Adrenal gland (tissue), 5 donors: ENCODE measurements around the gene SHC1.

Experiments
- POLR2A ChIP-seq, 2 donors: fragments of 450-650 bp; IDR thresholded peaks; one replicate each; pipeline ENCODE4 v1.6.1; 2017; ENCODE audit warnings: antibody characterized with exemption in 2 of 2, mild to moderate bottlenecking in 2 of 2, moderate library complexity in 1 of 2
- TF ChIP-seq, protein P1 (sequence below), 6 experiments: fragments of 450-650 bp in 4 of 6; fragments of 200-600 bp in 2 of 6; sonication (generic) in 1 of 6; IDR thresholded peaks; 1 replicate in 5 of 6; 2 replicates in 1 of 6; pipeline versions ENCODE4 v1.5.1 to v1.8.0; 2016 to 2021; ENCODE audit warnings: antibody characterized with exemption in 6 of 6, mild to moderate bottlenecking in 2 of 6, moderate library complexity in 1 of 6
- donor health status: DM: no; HTN: no; CAD: no.

DNA sequence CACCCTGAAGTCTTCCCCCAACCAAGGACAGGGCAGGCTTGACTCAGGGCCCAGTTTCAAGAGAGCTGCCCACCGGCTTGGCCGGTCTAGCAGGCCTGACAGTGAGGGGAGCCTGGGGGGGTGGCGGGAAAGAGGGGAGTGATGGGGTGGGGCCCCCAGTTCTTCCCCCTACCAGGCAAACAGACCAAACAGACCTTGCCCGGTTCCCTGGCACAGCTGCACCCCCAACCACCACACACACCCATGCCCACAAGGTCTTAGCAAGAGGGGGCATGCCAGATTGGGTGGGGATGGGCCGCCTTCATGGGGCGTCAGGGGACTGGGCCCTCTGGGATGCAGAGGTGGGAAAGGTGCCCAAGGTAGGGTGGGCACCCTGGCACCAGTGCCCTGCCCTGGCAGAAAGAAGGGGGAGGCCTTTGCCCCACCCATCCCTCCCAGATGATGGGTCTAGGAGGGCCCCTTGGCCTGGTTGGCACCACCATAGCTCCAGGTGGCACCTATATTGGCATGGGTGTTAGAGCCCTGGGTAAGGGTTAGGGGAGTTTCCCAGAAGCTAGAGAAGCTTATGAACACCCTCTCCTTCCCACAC, 41.0 kb upstream of the SHC1 start:
- TF ChIP-seq, protein P1, sequence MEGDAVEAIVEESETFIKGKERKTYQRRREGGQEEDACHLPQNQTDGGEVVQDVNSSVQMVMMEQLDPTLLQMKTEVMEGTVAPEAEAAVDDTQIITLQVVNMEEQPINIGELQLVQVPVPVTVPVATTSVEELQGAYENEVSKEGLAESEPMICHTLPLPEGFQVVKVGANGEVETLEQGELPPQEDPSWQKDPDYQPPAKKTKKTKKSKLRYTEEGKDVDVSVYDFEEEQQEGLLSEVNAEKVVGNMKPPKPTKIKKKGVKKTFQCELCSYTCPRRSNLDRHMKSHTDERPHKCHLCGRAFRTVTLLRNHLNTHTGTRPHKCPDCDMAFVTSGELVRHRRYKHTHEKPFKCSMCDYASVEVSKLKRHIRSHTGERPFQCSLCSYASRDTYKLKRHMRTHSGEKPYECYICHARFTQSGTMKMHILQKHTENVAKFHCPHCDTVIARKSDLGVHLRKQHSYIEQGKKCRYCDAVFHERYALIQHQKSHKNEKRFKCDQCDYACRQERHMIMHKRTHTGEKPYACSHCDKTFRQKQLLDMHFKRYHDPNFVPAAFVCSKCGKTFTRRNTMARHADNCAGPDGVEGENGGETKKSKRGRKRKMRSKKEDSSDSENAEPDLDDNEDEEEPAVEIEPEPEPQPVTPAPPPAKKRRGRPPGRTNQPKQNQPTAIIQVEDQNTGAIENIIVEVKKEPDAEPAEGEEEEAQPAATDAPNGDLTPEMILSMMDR (IDR thresholded peaks at IDR 0.05), result no peak
- no peak for TF ChIP-seq POLR2A (IDR thresholded peaks at IDR 0.05)
